IPS-11a (cell line): ENCODE data around the gene UFC1.
"Not testable (repeated sequence)": the region's sequence is repeated elsewhere in the genome, so short reads cannot be mapped to it uniquely, and the experiment has no call there.

ENCODE experiments used
- H3K4me3 ChIP-seq: one replicate; pipeline ENCODE4 v1.5.1; 2013; ENCODE audit warnings: low read depth, low read length, control low read depth

Gene UFC1

DNA sequence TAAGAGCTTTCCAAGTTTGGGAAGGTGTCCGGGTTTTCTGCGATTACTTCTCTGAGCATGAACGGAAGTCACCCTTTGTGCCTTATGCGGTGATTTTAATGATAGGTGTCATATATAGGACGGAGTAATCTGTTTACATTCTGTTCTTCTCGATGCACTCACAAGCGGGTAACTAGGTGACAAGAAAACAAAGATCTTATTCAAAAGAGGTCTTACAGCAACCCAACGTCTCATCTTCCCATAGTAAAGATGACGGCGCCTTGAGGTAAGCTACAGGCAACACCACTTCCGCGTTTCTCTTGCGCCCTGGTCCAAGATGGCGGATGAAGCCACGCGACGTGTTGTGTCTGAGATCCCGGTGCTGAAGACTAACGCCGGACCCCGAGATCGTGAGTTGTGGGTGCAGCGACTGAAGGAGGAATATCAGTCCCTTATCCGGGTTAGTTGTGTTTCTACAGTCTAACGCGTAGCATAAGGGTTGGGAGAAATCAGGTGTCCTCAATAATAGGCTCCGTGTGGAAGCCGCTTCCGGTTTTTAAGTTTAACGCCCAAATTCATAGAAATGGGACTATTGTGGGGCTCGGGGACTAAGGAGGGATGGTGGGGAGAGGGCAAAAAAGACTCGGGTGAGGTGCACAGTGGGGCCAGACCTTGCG, at the start of gene UFC1:
Gene UFC1, plus strand, starts transcription at position 297 of the 656 bp plus-strand sequence. Its CDS starts 20 bp downstream, at position 317.
- H3K4me3 ChIP-seq = peak within 1 kb of the TSS; percentile 99

DNA sequence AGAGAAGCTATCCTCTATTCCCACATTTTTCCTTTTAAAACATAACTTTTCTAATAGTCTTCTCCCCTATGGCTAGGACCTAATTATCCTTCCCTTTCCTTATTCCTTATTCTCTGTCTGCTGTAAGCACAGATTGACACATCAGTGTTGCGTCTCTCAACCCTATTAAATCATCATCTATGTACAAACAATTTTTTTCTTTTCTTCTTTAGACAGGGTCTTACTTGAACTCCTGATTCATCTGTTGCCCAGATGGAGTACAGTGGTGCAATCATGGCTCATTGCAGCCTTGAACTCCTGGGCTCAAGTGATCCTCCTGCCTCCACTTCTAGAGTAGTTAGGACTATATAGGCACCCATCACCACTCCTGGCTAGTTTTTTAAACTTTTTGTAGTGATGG, 47.3 kb upstream of the UFC1 start:
- no peak overlapping the region for H3K4me3 ChIP-seq

DNA sequence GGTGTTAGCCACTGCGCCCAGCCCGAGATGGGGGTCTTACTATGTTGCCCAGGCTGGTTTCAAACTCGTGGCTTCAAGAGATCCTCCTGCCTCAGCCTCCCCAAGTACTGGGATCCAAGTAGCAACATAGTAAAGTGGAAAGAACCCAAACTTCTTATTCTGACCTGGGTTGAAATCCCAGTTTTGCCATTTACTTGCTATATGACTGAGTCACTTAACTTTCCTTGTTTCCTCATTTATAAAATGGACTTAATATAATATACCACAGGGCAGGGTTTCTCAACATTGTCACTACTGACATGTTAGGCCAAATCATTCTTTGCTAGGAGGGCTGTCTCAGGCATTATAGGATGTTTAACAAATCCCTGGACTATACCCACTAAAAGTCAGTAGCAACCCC, 42.7 kb upstream of the UFC1 start:
- no peak overlapping the region for H3K4me3 ChIP-seq

DNA sequence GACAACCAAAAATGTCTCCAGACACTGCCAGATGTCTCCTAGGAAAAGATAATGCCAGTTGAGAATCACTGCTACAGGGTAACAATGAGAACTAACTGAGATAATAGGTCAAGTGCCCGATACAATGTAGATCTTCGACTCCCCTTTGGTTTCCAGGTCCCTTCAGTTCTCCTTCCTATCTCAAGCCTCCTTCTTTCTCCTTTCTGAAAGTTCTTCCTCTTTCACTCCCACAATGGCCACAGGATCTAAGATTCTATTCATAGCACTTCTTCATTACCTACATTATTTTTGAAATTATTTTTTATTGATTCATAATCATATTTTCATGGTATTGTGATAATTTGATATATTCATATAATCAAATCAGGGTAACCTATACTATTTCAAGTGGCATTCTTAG, 42.3 kb upstream of the UFC1 start:
- no peak overlapping the region for H3K4me3 ChIP-seq

DNA sequence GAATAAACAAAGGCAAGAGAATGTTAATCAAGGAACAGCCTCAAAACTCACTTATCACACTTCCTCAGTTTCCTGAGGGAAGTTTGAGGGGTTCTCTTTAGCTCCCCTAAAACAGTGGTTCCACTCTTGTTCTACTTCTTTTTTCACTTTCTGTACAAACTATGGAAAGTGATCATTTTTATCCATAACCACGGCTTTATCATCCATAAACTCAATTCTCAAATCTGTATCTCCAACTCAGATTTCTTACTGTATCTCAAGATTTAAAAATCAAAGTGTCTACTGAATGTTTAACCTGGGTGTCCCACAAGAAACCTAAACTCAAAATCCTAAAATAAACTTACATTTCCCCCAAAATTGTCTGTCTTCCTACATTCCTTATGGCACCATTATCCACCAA, 39.9 kb upstream of the UFC1 start:
- no peak overlapping the region for H3K4me3 ChIP-seq

DNA sequence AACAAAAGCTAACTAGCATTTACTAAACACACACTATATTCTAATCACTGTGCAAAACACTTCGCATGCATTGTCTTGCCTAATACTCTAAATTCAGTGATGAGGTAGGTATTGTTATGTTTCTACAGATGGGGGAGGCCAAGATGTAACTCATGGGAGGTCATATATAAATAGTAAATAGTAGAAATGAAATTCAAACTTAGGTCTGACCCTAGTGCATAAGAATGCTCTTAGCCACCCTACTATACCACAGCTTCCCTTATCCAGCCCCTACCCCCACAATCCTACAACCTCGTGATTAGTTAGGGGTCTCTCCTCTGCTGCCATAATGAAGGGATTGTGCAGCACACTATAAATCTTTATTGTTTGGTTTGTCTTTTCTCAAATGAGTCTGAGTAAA, 39.2 kb upstream of the UFC1 start:
- no peak overlapping the region for H3K4me3 ChIP-seq

DNA sequence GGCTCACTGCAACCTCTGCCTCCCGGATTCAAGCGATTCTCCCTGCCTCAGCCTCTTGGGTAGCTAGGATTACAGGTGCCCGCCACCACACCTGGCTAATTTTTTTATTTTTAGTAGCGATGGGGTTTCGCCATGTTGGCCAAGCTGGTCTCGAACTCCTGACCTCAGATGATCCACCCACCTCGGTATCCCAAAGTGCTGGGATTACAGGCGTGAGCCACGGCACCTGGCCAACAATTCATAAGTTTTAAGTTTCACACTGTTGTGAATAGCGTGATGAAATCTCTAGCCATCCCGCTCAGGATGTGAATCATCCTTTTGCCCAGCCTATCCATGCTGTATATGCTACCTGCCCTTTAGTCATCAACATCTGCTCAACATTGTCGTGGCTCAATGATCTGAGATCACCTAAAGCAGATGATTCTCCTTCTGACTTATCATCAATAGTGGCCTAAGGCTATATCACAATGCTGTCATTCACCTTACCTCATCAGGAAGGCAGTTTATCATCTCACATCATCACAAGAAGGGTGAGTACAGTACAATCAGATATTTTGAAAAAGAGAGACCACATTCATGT, 38.6 kb upstream of the UFC1 start:
- no peak overlapping the region for H3K4me3 ChIP-seq

DNA sequence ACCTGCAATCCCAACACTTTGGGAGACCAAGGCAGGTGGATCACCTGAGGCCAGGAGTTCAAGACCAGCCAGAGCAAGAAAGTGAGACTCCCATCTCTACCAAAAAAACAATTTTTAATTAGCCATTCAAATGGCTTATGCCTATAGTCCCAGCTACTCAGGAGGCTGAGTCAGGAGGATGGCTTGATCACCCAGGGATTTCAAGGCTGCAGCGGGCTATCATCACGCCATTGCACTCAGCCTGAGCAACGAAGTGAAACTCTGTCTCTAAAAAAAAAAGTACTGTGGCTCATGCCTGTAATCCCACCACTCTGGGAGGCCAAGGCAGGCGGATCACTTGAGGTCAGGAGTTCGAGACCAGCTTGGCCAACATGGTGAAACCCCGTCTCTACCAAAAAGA, 37.8 kb upstream of the UFC1 start:
- not testable (repeated sequence) for H3K4me3 ChIP-seq

DNA sequence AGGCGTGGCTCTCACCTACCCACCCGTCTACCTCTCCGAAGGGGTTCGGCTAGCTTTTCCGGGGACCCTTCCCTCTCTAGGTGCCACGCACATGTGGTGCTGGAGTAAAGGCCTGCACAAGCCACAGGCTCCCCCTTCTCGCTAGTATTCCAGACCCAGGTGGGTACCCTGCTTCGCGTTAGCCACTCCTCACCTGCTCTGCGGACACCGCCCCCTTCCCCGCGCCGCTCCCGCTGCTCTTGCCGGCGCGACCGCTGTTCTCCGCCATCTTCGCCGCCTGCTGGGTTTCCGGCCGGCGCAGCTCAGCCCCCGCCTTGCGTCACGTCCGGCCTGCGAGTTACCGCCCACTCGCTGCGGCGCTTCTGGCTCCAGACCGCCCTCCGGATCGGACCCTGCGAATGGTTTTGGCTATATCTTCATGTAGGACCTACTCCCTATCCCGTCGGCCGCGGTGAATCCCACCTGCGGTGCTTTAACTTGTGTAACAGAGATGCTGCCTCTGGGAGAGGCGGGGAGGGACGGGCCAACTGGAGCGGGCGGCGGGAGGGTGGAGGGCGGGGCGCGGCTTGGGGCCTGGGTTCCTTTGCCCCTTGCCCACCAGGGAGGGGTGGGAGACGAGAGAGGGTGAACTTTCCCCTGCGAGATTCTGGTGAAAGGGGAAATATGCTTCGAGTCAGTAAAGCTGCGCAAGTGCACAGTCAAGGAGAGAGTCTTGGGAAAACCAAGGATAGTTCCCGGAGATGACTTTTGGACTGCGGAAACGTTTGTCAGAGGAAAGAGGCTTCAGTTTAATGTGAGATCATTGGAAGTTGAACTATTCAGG, 35.8 kb upstream of the UFC1 start, which contains the start of the genes NIT1 and PFDN2:
Gene NIT1, plus strand, starts transcription at position 347 of the 823 bp plus-strand sequence. Its CDS starts 72 bp downstream, at position 419.
Gene PFDN2, minus strand, starts transcription at position 279 of the 823 bp plus-strand sequence. Its CDS starts 11 bp downstream, at position 268.
- peak within 1 kb of the TSS; percentile 97 for H3K4me3 ChIP-seq

DNA sequence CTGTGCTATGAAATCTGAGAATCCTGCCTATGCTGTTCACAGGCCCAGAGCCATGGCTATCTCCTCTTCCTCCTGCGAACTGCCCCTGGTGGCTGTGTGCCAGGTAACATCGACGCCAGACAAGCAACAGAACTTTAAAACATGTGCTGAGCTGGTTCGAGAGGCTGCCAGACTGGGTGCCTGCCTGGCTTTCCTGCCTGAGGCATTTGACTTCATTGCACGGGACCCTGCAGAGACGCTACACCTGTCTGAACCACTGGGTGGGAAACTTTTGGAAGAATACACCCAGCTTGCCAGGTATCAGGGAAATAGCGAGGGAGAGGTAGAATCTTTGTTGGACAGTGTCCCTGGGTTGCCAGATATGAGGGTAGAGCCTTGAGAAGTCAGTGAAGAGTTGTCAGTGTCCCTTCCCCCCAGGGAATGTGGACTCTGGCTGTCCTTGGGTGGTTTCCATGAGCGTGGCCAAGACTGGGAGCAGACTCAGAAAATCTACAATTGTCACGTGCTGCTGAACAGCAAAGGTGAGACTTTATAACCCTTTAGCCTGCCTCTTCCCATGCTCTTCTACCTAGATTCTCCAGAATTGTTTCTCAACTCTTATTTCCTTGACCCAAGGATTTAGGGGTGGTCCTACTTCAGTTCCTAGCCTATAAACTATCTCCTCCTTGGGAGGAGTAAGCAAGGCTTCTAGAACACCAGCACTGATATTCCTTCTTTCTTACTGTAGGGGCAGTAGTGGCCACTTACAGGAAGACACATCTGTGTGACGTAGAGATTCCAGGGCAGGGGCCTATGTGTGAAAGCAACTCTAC, 34.5 kb upstream of the UFC1 start:
- no peak overlapping the region for H3K4me3 ChIP-seq

DNA sequence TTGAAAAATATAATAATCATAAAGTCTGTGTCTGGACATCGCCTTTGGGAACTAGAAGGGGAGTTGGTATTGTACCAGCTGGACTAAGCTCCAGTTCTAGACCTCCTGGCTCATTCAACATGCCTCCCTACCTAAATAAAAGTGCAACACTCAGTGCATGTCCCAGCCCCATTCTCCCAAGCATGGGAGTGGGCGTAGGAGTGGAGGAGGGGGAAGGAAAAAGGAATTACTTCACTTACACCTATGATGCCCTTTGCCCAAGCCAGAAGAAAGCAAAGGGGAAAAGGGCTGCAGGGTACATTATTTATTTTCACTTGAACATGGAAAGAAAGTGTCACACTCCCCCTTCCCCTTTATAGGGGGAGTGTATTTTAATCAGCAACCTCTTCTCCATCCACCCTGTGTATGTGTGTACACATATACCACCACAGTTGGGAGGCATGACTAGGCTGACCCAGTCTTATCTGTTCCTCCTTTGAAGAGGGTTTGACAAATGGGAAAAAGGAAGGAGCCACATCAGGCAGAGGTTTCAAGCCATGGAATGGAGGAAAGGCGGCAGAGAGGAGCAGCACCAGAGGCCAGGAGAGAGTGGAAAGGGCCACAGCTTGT, 32.6 kb upstream of the UFC1 start:
- H3K4me3 ChIP-seq = no peak overlapping the region

DNA sequence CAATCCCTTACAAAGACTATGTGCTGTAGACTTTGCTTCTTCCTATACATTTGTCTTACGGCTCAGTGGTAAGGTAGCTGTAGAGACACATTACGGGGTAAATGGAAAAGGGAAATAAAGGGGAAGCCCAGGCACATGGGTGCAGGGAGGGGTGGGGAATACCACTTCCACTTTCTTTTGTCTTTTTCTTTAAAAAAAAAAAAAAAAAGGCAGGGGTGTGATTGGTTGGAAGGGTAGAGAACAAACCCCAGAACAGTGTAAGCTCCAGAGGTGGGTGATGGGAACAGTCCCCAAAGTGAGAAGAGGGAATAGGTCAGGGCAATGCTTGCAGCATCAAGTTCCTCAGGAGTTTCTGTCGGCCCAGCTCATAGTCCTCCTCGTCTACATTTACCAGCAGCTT, 31.9 kb upstream of the UFC1 start:
- no peak overlapping the region for H3K4me3 ChIP-seq

DNA sequence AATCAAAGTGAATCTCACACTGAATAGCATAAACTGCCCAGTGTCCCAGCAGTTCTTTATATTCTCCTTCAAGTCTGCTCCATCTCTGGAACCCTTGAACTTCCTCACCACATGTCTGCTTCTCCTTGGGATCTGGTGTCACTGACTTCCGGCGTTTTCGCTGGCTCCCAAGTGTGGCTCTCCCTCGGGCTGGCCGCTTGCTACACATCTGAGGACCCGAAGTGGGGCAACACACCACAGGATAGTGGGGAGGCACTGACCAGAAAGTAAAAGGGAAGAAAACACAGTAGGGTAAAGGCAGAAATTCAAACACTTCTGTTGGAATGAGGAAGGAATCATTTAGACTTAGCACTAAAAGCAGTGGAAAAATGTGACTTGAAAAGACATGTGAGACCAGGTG, 30.8 kb upstream of the UFC1 start:
- no peak overlapping the region for H3K4me3 ChIP-seq

DNA sequence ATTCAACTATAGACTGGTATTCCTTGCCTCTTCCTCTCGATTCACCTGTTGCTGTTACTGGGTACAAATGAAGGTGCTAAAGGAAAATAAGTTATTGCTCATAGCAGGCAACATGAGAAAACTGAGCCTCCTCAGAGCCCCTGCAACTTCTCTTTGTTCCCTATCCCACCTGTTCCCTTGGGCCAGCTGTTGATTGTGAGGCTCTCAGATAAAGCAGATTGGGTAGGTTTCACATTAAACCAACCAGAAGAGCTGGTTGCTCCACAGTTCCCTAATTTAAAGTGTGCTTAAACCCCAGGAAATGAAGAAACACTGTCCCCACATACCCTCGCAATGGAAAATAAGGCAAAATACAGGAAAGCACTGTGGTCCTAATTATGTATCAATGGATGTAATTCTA, 26.1 kb upstream of the UFC1 start:
- no peak overlapping the region for H3K4me3 ChIP-seq

DNA sequence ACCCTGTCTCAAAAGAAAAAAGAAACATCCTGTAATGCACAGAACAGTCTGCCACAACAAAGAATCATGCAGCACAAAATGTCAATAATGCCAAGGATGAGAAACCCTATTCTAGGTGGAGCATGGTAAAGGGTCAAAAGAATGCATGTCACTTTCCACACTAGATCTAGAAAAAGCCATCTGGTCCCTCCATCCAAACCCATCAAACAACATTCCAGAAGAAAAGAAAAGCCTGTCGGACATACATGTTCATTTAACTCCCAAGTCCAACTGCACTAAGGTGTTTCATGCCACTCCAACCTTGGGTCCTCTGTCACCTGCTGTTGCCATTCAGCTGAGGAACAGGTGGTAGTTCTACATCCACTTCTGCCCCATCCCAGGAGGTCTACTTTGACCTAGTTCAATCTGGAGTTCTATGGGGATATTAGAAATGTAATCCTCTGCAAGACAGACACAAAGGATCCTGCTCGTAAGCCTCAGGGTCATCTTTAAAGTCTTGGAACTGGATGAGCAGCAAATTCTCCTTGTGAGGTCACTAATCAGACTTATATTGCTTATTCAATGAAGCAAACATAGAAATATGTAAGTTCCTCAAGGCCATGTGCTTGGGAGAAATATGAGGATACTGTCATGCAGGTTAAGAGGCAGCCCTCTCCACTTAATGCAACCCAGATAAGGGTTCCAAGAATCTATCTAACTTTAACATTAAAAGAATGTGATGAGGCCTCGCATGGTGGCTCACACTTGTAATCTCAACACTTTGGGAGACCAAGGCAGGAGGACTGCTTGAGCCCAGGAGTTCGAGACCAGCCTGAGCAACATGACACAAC, 25.0 kb upstream of the UFC1 start:
- H3K4me3 ChIP-seq = no peak overlapping the region

DNA sequence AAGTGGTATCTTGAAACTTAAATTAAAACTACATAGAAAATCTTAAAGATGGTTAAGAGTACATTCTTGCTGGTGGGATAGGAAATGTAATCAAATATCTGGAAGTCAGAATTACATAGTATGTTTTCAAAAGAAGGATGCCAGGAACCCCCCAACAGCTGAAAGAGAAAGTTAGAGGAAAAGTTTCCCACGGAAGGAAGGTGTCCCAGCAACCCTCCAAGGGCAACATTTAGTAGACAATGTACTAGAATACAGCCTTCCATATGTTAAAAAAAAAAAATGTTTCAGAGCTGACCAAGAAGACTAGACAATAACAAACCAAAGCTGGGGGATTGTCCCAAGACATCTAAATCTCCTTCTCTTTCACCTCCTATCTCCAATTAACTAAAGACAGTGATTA, 23.5 kb upstream of the UFC1 start:
- H3K4me3 ChIP-seq = no peak overlapping the region

DNA sequence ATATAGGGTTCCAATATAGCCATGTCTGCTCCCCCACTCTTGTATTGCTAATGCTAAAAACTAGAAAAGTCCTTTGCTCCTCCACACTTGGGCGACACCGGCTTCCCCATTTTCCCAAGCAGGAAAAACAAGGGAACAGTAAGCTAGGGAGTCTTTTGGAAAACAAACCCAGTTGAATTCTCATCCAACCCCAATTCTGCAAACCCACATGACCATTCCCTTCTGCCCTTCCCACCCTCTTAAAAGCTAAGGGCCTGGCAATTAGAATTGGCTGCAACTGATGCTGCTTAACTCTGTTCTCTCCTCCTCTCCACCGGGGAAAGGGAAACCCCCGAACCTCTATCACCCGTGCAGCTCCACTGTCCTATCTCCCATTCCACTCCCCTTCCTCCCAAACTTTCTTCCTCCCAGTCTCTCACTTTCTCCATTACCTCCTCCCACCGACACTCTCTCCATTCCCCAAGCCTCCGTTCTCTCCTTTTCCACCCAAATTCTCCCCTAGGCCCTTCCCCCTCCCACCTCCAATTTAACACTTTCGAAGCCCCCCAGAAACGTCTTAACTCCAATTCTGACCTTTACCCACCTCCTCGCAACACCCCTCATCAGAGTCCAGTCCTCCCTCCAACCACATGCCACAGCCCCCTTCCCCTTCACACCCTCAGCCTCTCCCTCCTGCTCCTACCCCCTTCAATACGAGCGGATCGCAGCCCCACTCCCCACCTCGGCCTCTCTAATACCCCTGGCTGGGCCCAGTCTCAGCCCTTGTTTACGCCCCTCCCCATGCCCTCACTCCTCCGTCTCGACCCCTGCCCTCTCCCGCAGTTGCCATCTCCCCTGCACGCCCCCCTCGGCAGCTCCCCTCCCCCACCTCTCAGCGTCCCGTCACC, 22.0 kb upstream of the UFC1 start:
- peak overlapping the region; percentile 81 for H3K4me3 ChIP-seq

DNA sequence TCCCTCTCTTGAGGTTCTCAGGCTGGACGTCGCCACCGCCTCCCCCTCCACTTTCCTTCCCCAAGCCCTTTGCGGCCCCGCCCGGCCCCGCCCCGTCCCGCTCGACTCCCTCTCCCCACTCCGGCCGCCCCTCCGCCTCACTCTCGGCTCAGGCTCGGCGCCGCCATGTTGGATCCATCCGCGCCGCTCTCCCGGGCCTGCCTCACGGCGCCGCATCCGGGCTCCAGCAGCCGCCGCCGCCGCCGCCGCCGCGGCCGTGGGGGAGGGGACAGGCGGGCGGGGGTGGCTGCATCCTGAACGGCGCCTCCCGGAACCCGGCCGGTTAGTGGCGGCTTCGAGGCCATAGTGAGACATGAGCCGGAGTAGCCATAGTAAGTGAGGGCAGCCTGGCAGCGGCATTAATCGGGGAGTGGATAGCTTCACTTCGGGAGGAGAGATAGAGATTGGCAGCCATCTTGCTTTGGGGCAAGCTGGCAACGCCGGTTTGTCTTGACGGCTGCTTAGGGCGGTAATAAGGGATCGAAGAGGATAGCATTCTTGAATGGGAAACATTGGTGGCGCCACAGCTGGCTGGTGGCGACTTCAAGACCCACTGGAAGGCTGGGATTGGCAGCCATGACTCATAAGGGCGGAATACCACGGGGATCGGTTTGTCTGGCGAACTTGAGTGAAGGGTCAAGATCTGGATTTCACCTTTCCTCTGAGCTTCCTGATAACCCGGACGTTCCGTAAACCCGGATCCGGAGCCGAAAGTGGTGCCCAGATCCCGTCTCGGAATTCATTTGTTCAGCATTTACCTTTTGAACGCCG, 21.2 kb upstream of the UFC1 start, which contains the start of gene DEDD:
Gene DEDD, minus strand, starts transcription at position 258 of the 810 bp plus-strand sequence. CDS start 8,205 bp downstream, outside the sequence.
- H3K4me3 ChIP-seq = peak within 1 kb of the TSS; percentile 81
